Fibroblast of villous mesenchyme (primary cell): ENCODE data around the gene RUNX1. TPM values are rescaled to one million over a fixed set of nuclear protein-coding genes. Genes with fewer than 3 reads are reported as not detected.
A peak's percentile ranks its signal among the peaks of the same experiment; 100 is the strongest.

Experiments used
- DNase-seq: peaks from one replicate; pipeline ENCODE4 v3.0.0-alpha.2; 2010; ENCODE audit warnings: low read depth
- H3K4me3 ChIP-seq: 2 replicates; pipeline ENCODE4 v1.5.1; 2011; ENCODE audit warnings: low read depth, mild to moderate bottlenecking, low read length
- CTCF ChIP-seq: IDR thresholded peaks from 2 replicates; pipeline ENCODE4 v1.5.1; 2012; ENCODE audit warnings: low read depth, mild to moderate bottlenecking, low read length; ENCODE audit not compliant: insufficient read depth
- total RNA-seq: library from RNA; depleted of rRNA; stranded (reverse); fragments of >200 nt; gene quantifications from 2 replicates; pipeline ENCODE4 v1.2.3, GENCODE V29; 2012

Gene RUNX1
- total RNA-seq, 1 donor, result 21.6 TPM

- peak; percentile 76 for DNase-seq
- no peak for TF ChIP-seq CTCF
- H3K4me3 ChIP-seq, result no peak overlapping the region
Observed at GRCh38 chr21:34845521-34846451, 203.3 kb downstream of the RUNX1 start.

GRCh38 chr21:34844924-34845238 is 204.2 kb downstream of the RUNX1 start:
- no peak overlapping the region for H3K4me3 ChIP-seq
- DNase-seq, result no peak
- no peak for TF ChIP-seq CTCF

- no peak overlapping the region for H3K4me3 ChIP-seq
- DNase-seq, result peak; percentile 67
- TF ChIP-seq CTCF, result no peak
Observed at GRCh38 chr21:34844013-34844923, 204.8 kb downstream of the RUNX1 start.

GRCh38 chr21:34843562-34843961 is 205.5 kb downstream of the RUNX1 start:
- DNase-seq, result no peak
- H3K4me3 ChIP-seq, result no peak overlapping the region
- TF ChIP-seq CTCF, result no peak

GRCh38 chr21:34841154-34841553 is 207.9 kb downstream of the RUNX1 start:
- no peak for DNase-seq
- H3K4me3 ChIP-seq, result no peak overlapping the region
- no peak for TF ChIP-seq CTCF

- TF ChIP-seq CTCF, result no peak
- H3K4me3 ChIP-seq, result no peak overlapping the region
- no peak for DNase-seq
Observed at GRCh38 chr21:34840693-34841092, 208.4 kb downstream of the RUNX1 start.
